WTC11 (cell line): ENCODE data around the gene RCAN1. TPM values are rescaled to one million over a fixed set of nuclear protein-coding genes. Genes with fewer than 3 reads are reported as not detected.

Source experiments
- ATAC-seq: fragments of 200-7000 bp; cut with Tn5 transposase; 2 replicates; pipeline ENCODE4 v1.10.0; 2021; ENCODE audit warnings: mild to moderate bottlenecking, moderate library complexity
- CTCF ChIA-PET: fragments of 300-600 bp; sonication (Branson Sonifier 250); formaldehyde crosslinking; loops from one replicate; lab custom pipeline; 2021; ENCODE audit warnings: antibody characterized with exemption; lab: Charles Lee
- POLR2A ChIA-PET: fragments of 350-600 bp; sonication (Branson Sonifier 250); formaldehyde crosslinking; loops from one replicate; lab custom pipeline; 2021; ENCODE audit warnings: antibody characterized with exemption; lab: Charles Lee
- DNase-seq: peaks from one replicate; pipeline ENCODE4 v3.0.0; 2021; ENCODE audit warnings: low spot score
- H3K27ac Mint-ChIP-seq: 2 replicates; pipeline ENCODE4 v1.8.0; 2021; ENCODE audit warnings: mixed read lengths
- H3K27me3 Mint-ChIP-seq: 2 replicates; pipeline ENCODE4 v1.8.0; 2021; ENCODE audit warnings: low read depth, mild to moderate bottlenecking, moderate library complexity, mixed read lengths
- H3K36me3 Mint-ChIP-seq: 2 replicates; pipeline ENCODE4 v1.8.0; 2021; ENCODE audit warnings: mixed read lengths
- H3K4me1 Mint-ChIP-seq: 2 replicates; pipeline ENCODE4 v1.8.0; 2022; ENCODE audit warnings: mixed read lengths
- H3K4me3 Mint-ChIP-seq: 2 replicates; pipeline ENCODE4 v1.8.0; 2021; ENCODE audit warnings: mild to moderate bottlenecking, moderate library complexity, mixed read lengths
- H3K9me3 Mint-ChIP-seq: 2 replicates; pipeline ENCODE4 v1.8.0; 2021; ENCODE audit warnings: mixed read lengths
- ATF1 ChIP-seq: sonication (generic); formaldehyde crosslinking; IDR thresholded peaks from 2 replicates; pipeline ENCODE4 v1.8.1; 2023; ENCODE audit warnings: mild to moderate bottlenecking, moderate library complexity, missing genetic modification reagents
- ATF2 ChIP-seq: sonication (generic); formaldehyde crosslinking; IDR thresholded peaks from 2 replicates; pipeline ENCODE4 v1.8.1; 2022; ENCODE audit warnings: low read depth, missing genetic modification reagents, borderline replicate concordance
- E2F4 ChIP-seq: sonication (generic); formaldehyde crosslinking; IDR thresholded peaks from 2 replicates; pipeline ENCODE4 v1.8.1; 2022; ENCODE audit warnings: low read depth, mild to moderate bottlenecking, moderate library complexity, missing genetic modification reagents, borderline replicate concordance
- E2F5 ChIP-seq: sonication (generic); formaldehyde crosslinking; IDR thresholded peaks from 2 replicates; pipeline ENCODE4 v1.8.1; 2022; ENCODE audit warnings: mild to moderate bottlenecking, moderate library complexity, missing genetic modification reagents
- ETV6 ChIP-seq: sonication (generic); formaldehyde crosslinking; IDR thresholded peaks from 2 replicates; pipeline ENCODE4 v1.8.1; 2022; ENCODE audit warnings: mild to moderate bottlenecking, missing genetic modification reagents
- GRHL2 ChIP-seq: fragments of 250-450 bp; sonication (Bioruptor Pico); IDR thresholded peaks from 2 replicates; pipeline ENCODE4 v1.8.0; 2022; ENCODE audit warnings: mild to moderate bottlenecking, moderate library complexity; ENCODE audit not compliant: insufficient replicate concordance, severe bottlenecking
- IRF2 ChIP-seq: sonication (generic); formaldehyde crosslinking; IDR thresholded peaks from 2 replicates; pipeline ENCODE4 v1.8.0; 2022; ENCODE audit warnings: low read depth, missing genetic modification reagents, borderline replicate concordance
- NR1H2 ChIP-seq: sonication (generic); formaldehyde crosslinking; IDR thresholded peaks from 2 replicates; pipeline ENCODE4 v1.9.0; 2021; ENCODE audit warnings: mild to moderate bottlenecking, moderate library complexity, missing genetic modification reagents
- NR2C2 ChIP-seq: sonication (generic); formaldehyde crosslinking; IDR thresholded peaks from 2 replicates; pipeline ENCODE4 v1.8.0; 2022; ENCODE audit warnings: mild to moderate bottlenecking, missing genetic modification reagents
- NR3C1 ChIP-seq: sonication (generic); formaldehyde crosslinking; conservative IDR thresholded peaks from 2 replicates; pipeline ENCODE4 v1.8.1; 2023; ENCODE audit warnings: low read depth, mild to moderate bottlenecking, missing genetic modification reagents
- RORB ChIP-seq: fragments of 250-450 bp; sonication (Bioruptor Pico); IDR thresholded peaks from 2 replicates; pipeline ENCODE4 v1.9.0; 2021; ENCODE audit warnings: mild to moderate bottlenecking
- SP1 ChIP-seq: sonication (generic); formaldehyde crosslinking; conservative IDR thresholded peaks from 2 replicates; pipeline ENCODE4 v1.8.1; 2022; ENCODE audit warnings: missing genetic modification reagents
- TP53 ChIP-seq: sonication (generic); formaldehyde crosslinking; IDR thresholded peaks from 2 replicates; pipeline ENCODE4 v1.8.1; 2023; ENCODE audit warnings: mild to moderate bottlenecking, missing genetic modification reagents
- total RNA-seq: library from RNA; stranded (reverse); gene quantifications from 3 replicates; pipeline ENCODE4 v1.2.3, GENCODE V29; 2021
- TF ChIP-seq, protein P1 (sequence below): fragments of 250-450 bp; sonication (Bioruptor Pico); IDR thresholded peaks from 2 replicates; pipeline ENCODE4 v1.8.0; 2021; ENCODE audit warnings: mild to moderate bottlenecking
- TF ChIP-seq, protein P2 (sequence below): fragments of 250-450 bp; sonication (Bioruptor Pico); IDR thresholded peaks from 2 replicates; pipeline ENCODE4 v1.9.0; 2021; ENCODE audit warnings: moderate library complexity, mild to moderate bottlenecking, inconsistent platforms, borderline replicate concordance
- TF ChIP-seq, protein P3 (sequence below): sonication (generic); formaldehyde crosslinking; conservative IDR thresholded peaks from 2 replicates; pipeline ENCODE4 v1.8.1; 2023; ENCODE audit warnings: mild to moderate bottlenecking, low read depth, missing genetic modification reagents, moderate library complexity
- TF ChIP-seq, protein P4 (sequence below): sonication (generic); formaldehyde crosslinking; IDR thresholded peaks from 2 replicates; pipeline ENCODE4 v1.8.1; 2023; ENCODE audit warnings: mild to moderate bottlenecking, missing genetic modification reagents

RCAN1 gene
- total RNA-seq, 1 experiment from 2014 or later, result 5.9 TPM

- TF ChIP-seq E2F5 (no peak), GRHL2 (CRISPR knock-in tag) (no peak), ETV6 (no peak)
Observed at GRCh38 chr21:34639882-34640788, 25.2 kb upstream of the RCAN1 start (continued).

- CTCF ChIA-PET, result no interaction called here
- Mint-ChIP-seq H3K36me3 (no peaks in the 10 kb centered on the region), H3K4me1 (peaks cover 2% of the 10 kb centered on the region), H3K27ac (no peak overlapping the region), H3K4me3 (no peak overlapping the region), H3K9me3 (peaks cover 3% of the 10 kb centered on the region; the same call in 1 of the 2 replicates), H3K27me3 (peaks cover 4% of the 10 kb centered on the region)
- ATAC-seq (no peak), DNase-seq (no peak)
- POLR2A ChIA-PET, result no interaction called here
- TF ChIP-seq, protein P1, sequence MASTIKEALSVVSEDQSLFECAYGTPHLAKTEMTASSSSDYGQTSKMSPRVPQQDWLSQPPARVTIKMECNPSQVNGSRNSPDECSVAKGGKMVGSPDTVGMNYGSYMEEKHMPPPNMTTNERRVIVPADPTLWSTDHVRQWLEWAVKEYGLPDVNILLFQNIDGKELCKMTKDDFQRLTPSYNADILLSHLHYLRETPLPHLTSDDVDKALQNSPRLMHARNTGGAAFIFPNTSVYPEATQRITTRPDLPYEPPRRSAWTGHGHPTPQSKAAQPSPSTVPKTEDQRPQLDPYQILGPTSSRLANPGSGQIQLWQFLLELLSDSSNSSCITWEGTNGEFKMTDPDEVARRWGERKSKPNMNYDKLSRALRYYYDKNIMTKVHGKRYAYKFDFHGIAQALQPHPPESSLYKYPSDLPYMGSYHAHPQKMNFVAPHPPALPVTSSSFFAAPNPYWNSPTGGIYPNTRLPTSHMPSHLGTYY (CRISPR knock-in tag), result no peak
- no peak for TF ChIP-seq RORB (CRISPR knock-in tag)
- no peak for TF ChIP-seq ATF1 (CRISPR knock-in tag)
- TF ChIP-seq IRF2 (CRISPR knock-in tag), result no peak
- TF ChIP-seq NR2C2 (CRISPR knock-in tag), result no peak
- TF ChIP-seq NR3C1 (CRISPR knock-in tag), result no peak
- TF ChIP-seq, protein P2, sequence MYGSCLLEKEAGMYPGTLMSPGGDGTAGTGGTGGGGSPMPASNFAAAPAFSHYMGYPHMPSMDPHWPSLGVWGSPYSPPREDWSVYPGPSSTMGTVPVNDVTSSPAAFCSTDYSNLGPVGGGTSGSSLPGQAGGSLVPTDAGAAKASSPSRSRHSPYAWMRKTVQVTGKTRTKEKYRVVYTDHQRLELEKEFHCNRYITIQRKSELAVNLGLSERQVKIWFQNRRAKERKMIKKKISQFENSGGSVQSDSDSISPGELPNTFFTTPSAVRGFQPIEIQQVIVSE (CRISPR knock-in tag), result no peak
- no peak for TF ChIP-seq SP1 (CRISPR knock-in tag)
- TF ChIP-seq, protein P3, sequence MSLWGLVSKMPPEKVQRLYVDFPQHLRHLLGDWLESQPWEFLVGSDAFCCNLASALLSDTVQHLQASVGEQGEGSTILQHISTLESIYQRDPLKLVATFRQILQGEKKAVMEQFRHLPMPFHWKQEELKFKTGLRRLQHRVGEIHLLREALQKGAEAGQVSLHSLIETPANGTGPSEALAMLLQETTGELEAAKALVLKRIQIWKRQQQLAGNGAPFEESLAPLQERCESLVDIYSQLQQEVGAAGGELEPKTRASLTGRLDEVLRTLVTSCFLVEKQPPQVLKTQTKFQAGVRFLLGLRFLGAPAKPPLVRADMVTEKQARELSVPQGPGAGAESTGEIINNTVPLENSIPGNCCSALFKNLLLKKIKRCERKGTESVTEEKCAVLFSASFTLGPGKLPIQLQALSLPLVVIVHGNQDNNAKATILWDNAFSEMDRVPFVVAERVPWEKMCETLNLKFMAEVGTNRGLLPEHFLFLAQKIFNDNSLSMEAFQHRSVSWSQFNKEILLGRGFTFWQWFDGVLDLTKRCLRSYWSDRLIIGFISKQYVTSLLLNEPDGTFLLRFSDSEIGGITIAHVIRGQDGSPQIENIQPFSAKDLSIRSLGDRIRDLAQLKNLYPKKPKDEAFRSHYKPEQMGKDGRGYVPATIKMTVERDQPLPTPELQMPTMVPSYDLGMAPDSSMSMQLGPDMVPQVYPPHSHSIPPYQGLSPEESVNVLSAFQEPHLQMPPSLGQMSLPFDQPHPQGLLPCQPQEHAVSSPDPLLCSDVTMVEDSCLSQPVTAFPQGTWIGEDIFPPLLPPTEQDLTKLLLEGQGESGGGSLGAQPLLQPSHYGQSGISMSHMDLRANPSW (CRISPR knock-in tag), result no peak
- no peak for TF ChIP-seq NR1H2 (CRISPR knock-in tag)
- TF ChIP-seq ATF2 (CRISPR knock-in tag), result no peak
- TF ChIP-seq TP53 (CRISPR knock-in tag), result no peak
Observed at GRCh38 chr21:34639250-34639649, 24.3 kb upstream of the RCAN1 start.

- Mint-ChIP-seq H3K4me1 (peaks cover 2% of the 10 kb centered on the region), H3K9me3 (peaks cover 3% of the 10 kb centered on the region; the same call in 1 of the 2 replicates), H3K27ac (no peak overlapping the region), H3K4me3 (no peak overlapping the region), H3K27me3 (peaks cover 4% of the 10 kb centered on the region), H3K36me3 (no peaks in the 10 kb centered on the region)
- ATAC-seq (no peak), DNase-seq (no peak)
- CTCF ChIA-PET, result interaction anchor here (0.6 to 2.7 kb wide), 2 partner anchors 32 to 126 kb away, joined by 3 to 9 read pairs; partner anchors contain the start of gene CLIC6
- POLR2A ChIA-PET, result no interaction called here
- TF ChIP-seq, protein P4, sequence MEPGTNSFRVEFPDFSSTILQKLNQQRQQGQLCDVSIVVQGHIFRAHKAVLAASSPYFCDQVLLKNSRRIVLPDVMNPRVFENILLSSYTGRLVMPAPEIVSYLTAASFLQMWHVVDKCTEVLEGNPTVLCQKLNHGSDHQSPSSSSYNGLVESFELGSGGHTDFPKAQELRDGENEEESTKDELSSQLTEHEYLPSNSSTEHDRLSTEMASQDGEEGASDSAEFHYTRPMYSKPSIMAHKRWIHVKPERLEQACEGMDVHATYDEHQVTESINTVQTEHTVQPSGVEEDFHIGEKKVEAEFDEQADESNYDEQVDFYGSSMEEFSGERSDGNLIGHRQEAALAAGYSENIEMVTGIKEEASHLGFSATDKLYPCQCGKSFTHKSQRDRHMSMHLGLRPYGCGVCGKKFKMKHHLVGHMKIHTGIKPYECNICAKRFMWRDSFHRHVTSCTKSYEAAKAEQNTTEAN (CRISPR knock-in tag), result no peak
- TF ChIP-seq E2F4 (no peak), SP1 (CRISPR knock-in tag) (no peak)
Observed at GRCh38 chr21:34636961-34637360, 22.0 kb upstream of the RCAN1 start.
